Left colon (tissue), 2 donors: Measurements from ENCODE around the gene RIMKLB. TPM values are rescaled to one million over a fixed set of nuclear protein-coding genes. Genes with fewer than 3 reads are reported as not detected.
"Not testable (repeated sequence)": the region's sequence is repeated elsewhere in the genome, so short reads cannot be mapped to it uniquely, and the experiment has no call there.

Experiments
- ATAC-seq: fragments of 200-7000 bp; cut with Tn5 transposase; one replicate; pipeline ENCODE4 v1.9.1; 2020; ENCODE audit warnings: mild to moderate bottlenecking, moderate library complexity
- DNase-seq, 2 donors: peaks; one replicate each; pipeline ENCODE4 v3.0.0-alpha.2; 2020
- intact Hi-C, 2 donors: fragments of 100-400 bp; cut with DNase I in 1 of 2; cut with micrococcal nuclease in 1 of 2; formaldehyde crosslinking; loops; one replicate each; pipeline versions ENCODE4 v1.11.2 to v1.14.0; 2022; cut with DNase I, micrococcal nuclease
- total RNA-seq, 2 donors: library from RNA; stranded (reverse); fragmentation: NEBNext Ultra II Directional; extraction: Animal tissue kit (Norgen Biotek cat#: 25700); gene quantifications; one replicate each; pipeline ENCODE4 v1.2.1, GENCODE V29; 2021
- donor health status: DM: no; HTN: no; CAD: no.
- donor health status: DM: yes; HTN: yes; CAD: no.

RIMKLB gene
- total RNA-seq, 2 donors from 2014 or later, result 4.9 to 8.9 TPM

DNA sequence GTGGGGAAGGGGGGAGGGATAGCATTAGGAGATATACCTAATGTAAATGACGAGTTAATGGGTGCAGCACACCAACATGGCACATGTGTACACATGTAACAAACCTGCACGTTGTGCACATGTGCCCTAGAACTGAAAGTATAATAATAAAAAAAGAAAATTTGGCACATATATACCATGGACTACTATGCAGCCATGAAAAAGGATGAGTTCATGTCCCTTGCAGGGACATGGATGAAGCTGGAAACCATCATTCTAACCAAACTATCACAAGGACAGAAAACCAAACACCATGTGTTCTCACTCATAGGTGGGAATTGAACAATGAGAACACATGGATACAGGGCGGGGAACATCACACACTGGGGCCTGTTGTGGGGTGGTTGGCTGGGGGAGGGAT lies 103.4 kb downstream of the RIMKLB start:
- ATAC-seq, intact Hi-C loops, DNase-seq: not testable (repeated sequence)

DNA sequence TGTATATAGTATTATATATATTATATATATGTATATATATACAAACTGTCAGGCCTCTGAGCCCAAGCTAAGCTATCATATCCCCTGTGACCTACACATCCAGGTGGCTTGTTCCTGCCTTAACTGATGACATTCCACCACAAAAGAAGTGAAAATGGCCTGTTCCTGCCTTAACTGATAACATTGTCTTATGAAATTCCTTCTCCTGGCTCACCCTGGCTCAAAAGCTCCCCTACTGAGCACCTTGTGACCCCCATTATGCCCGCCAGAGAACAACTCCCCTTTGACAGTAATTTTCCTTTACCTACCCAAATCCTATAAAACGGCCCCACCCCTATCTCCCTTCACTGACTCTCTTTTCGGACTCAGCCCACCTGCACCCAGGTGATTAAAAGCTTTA lies 107.0 kb downstream of the RIMKLB start:
- intact Hi-C loops, DNase-seq, ATAC-seq: not testable (repeated sequence)

GRCh38 chr12:8805487-8805886 lies 107.7 kb downstream of the RIMKLB start:
- intact Hi-C loops, DNase-seq, ATAC-seq: not testable (repeated sequence)

DNA sequence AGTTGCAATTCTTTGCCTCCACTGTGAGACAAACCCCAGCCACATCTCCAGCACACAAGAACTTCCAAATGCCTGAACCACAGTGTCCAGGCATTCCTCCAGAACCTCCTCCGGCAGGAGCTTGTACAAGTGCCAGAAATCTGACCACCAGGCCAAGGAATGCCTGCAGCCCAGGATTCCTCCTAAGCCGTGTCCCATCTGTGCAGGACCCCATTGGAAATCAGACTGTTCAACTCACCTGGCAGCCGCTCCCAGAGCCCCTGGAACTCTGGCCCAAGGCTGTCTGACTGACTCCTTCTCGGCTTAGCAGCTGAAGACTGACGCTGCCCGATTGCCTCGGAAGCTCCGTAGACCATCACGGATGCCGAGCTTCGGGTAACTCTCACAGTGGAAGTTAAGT lies 109.3 kb downstream of the RIMKLB start:
- ATAC-seq, intact Hi-C loops, DNase-seq: not testable (repeated sequence)

DNA sequence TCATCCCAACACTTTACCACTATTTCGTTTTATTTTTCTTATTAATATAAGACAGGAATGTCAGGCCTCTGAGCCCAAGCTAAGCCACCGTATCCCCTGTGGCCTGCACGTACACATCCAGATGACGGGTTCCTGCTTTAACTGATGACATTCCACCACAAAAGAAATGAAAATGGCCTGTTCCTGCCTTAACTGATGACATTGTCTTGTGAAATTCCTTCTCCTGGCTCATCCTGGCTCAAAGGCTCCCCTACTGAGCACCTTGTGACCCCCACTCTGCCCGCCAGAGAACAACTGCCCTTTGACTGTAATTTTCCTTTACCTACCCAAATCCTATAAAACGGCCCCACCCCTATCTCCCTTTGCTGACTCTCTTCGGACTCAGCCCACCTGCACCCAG lies 112.3 kb downstream of the RIMKLB start:
- DNase-seq, intact Hi-C loops, ATAC-seq: not testable (repeated sequence)

GRCh38 chr12:8813572-8814357 lies 116.0 kb downstream of the RIMKLB start:
- DNase-seq (no peak), ATAC-seq (no peak)
- intact Hi-C loops, result no loop called here

- ATAC-seq, result no peak
- intact Hi-C loops, result no loop called here
- DNase-seq, result no peak
These were observed 118.8 kb downstream of the RIMKLB start for GRCh38 chr12:8816448-8817050.

- DNase-seq, result no peak
- intact Hi-C loops, result no loop called here
- ATAC-seq, result no peak
These were observed 120.1 kb downstream of the RIMKLB start for GRCh38 chr12:8817856-8818255.

DNA sequence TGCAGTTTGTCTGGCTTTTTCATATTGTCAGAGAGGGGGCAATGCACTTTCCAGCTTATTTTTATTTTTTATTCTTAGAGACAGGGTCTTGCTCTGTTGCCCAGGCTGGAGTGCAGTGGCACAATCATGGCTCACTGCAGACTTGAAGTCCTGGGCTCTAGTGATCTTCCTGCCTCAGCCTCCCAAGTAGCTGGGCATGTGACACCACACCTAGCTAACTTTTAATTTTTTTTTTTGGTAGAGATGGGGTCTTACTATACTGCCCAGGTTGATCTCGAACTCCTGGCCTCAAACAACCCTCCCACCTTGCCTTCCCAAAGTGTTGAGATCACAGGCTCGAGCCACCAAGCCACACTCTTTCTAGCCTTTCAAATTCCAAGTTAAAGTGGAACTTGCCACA lies 120.7 kb downstream of the RIMKLB start:
- DNase-seq (no peak), ATAC-seq (no peak)
- intact Hi-C loops, result no loop called here

GRCh38 chr12:8819666-8819980 lies 121.8 kb downstream of the RIMKLB start:
- no peak for ATAC-seq
- intact Hi-C loops, result no loop called here
- no peak for DNase-seq

DNA sequence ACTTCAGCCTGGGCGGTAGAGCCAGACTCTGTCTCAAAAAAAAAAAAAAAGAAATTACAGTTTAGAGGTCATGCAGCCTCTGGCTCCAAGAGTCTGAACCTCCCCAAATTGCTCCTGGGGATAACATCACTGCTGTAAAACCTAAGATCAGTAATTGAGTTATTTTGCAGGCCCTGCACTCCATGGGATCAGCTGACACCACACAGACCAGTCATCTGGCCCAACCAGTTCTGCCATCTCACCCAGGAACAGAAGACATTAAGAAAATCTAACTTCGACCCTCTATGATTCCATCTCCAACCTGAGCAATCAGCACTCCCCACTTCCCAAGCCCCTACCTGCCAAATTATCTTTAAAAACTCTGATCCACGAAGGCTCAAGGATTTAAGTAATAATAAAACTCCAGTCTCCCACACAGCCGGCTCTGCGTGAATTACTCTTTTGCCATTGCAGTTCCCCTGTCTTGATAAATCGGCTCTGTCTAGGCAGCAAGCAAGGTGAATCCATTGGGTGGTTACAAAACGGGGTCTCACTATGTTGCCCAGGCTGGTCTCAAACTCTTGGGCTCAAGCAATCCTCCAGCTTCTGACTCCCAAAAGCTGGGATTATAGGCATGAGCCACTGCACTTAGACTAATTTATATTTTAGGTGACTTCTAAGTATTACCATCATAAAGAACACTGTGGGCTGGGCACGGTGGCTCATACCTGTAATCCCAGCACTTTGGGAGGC lies 123.1 kb downstream of the RIMKLB start:
- not testable (repeated sequence) for DNase-seq, ATAC-seq
- intact Hi-C loops, result loop anchor here (5.0 to 10.0 kb wide), 2 partner anchors 136 to 139 kb away; no protein-coding TSS in a partner anchor

- ATAC-seq, result no peak
- intact Hi-C loops, result loop anchor here (5.0 to 10.0 kb wide), 2 partner anchors 137 to 139 kb away; no protein-coding TSS in a partner anchor
These were observed 123.8 kb downstream of the RIMKLB start for GRCh38 chr12:8821591-8821990.

GRCh38 chr12:8822298-8822697 lies 124.5 kb downstream of the RIMKLB start, which contains the start of gene A2ML1:
Gene A2ML1, plus strand, starts transcription at chr12:8822621. Its CDS starts 31 bp downstream, at chr12:8822652.
- intact Hi-C loops, result loop anchor here (5.0 to 10.0 kb wide), 2 partner anchors 137 to 140 kb away; no protein-coding TSS in a partner anchor
- DNase-seq (no peak), ATAC-seq (no peak)

More at GRCh38 chr12:8821591-8821990, 123.8 kb downstream of the RIMKLB start:
- DNase-seq, result no peak

GRCh38 chr12:8823565-8824300 lies 125.9 kb downstream of the RIMKLB start:
- ATAC-seq, result no peak
- intact Hi-C loops, result loop anchor here (5.0 to 10.0 kb wide), 2 partner anchors 139 to 141 kb away; no protein-coding TSS in a partner anchor
- DNase-seq, result no peak

DNA sequence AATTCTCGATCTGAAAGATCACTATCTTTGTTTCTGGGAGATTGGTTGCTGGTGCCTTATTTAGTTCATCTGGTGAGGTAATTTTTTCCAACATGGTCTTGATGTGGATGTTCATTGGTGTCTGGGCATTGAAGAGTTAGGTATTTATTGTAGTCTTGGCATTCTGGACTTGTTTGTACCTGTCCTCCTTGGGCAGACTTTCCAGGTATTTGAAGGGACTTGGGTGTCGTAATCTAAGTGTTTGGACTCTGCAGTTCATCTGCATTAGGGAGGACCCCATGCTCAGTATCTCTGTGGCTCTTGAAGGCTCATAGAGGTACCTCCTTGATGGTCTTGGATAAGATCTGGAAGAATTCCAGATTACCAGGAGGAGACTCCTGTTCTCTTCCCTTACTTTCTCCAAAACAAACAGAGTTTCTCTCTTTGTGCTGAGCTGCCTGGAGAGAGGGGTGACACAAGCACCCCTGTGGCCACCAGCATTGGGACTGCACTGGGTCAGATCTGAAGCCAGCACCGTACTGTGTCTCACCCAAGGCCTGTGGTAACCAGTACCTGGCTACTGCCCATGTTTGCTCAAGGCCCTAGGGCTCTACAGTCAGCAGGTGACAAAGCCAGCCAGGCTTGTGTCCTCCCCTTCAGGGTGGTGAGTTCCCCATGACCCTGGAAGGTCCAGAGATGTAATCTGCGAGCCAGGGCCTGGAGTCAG lies 129.9 kb downstream of the RIMKLB start:
- DNase-seq (no peak), ATAC-seq (no peak)
- intact Hi-C loops, result loop anchor here in 1 of 2 donors (10.0 kb wide), 1 partner anchor 143 kb away; no protein-coding TSS in a partner anchor

- ATAC-seq, result no peak
- intact Hi-C loops, result loop anchor here in 1 of 2 donors (10.0 kb wide), 1 partner anchor 144 kb away; no protein-coding TSS in a partner anchor
- no peak for DNase-seq
These were observed 130.7 kb downstream of the RIMKLB start for GRCh38 chr12:8828257-8829124.

GRCh38 chr12:8829125-8829518 lies 131.3 kb downstream of the RIMKLB start:
- no peak for ATAC-seq
- intact Hi-C loops, result loop anchor here in 1 of 2 donors (10.0 kb wide), 1 partner anchor 144 kb away; no protein-coding TSS in a partner anchor
- DNase-seq, result no peak
